Mesendoderm (in vitro differentiated cells): ENCODE results near the gene PHACTR1.

ENCODE experiments used
- DNase-seq: peaks from one replicate; pipeline ENCODE4 v3.0.0; 2013
- H2AK5ac ChIP-seq: 2 replicates; pipeline ENCODE4 v1.6.1; 2013; ENCODE audit warnings: low read length, inconsistent platforms
- H2BK120ac ChIP-seq: 2 replicates; pipeline ENCODE4 v1.6.1; 2013; ENCODE audit warnings: low read depth, mild to moderate bottlenecking, low read length, moderate library complexity, mixed read lengths
- H2BK15ac ChIP-seq: replicated peaks from 2 replicates; pipeline ENCODE4 v1.6.1; 2013; ENCODE audit warnings: low read depth, mild to moderate bottlenecking, moderate library complexity
- H2BK5ac ChIP-seq: 2 replicates; pipeline ENCODE4 v1.6.1; 2013; ENCODE audit warnings: low read length, inconsistent platforms
- H3K18ac ChIP-seq: 2 replicates; pipeline ENCODE4 v1.6.1; 2013; ENCODE audit warnings: mild to moderate bottlenecking, low read length, mixed read lengths
- H3K23ac ChIP-seq: one replicate; pipeline ENCODE4 v1.6.1; 2013; ENCODE audit warnings: low read length
- H3K27ac ChIP-seq: 2 replicates; pipeline ENCODE4 v1.5.1; 2013; ENCODE audit warnings: low read depth, mild to moderate bottlenecking, inconsistent platforms, low read length, moderate library complexity
- H3K27me3 ChIP-seq: 2 replicates; pipeline ENCODE4 v1.6.1; 2013; ENCODE audit warnings: low read length, control low read depth, mild to moderate bottlenecking, inconsistent platforms; ENCODE audit not compliant: insufficient read depth, poor library complexity
- H3K36me3 ChIP-seq: 2 replicates; pipeline ENCODE4 v1.6.1; 2013; ENCODE audit warnings: low read length, inconsistent platforms; ENCODE audit not compliant: control insufficient read depth, insufficient read depth
- H3K4ac ChIP-seq: one replicate; pipeline ENCODE4 v1.6.1; 2013; ENCODE audit warnings: low read depth, mild to moderate bottlenecking, low read length, moderate library complexity
- H3K4me1 ChIP-seq: 2 replicates; pipeline ENCODE4 v1.6.1; 2013; ENCODE audit warnings: low read depth, low read length, inconsistent platforms; ENCODE audit not compliant: control insufficient read depth
- H3K4me2 ChIP-seq: 2 replicates; pipeline ENCODE4 v1.6.1; 2013; ENCODE audit warnings: low read length
- H3K4me3 ChIP-seq: 2 replicates; pipeline ENCODE4 v1.5.1; 2013; ENCODE audit warnings: mild to moderate bottlenecking, low read length
- H3K56ac ChIP-seq: one replicate; pipeline ENCODE4 v1.6.1; 2013; ENCODE audit warnings: low read length
- H3K79me1 ChIP-seq: 2 replicates; pipeline ENCODE4 v1.6.1; 2013; ENCODE audit warnings: low read length, inconsistent platforms
- H3K79me2 ChIP-seq: 2 replicates; pipeline ENCODE4 v1.6.1; 2013; ENCODE audit warnings: mild to moderate bottlenecking, low read length; ENCODE audit not compliant: control insufficient read depth, insufficient read depth
- H3K9ac ChIP-seq: 2 replicates; pipeline ENCODE4 v1.6.1; 2013; ENCODE audit warnings: low read length, inconsistent platforms
- H4K5ac ChIP-seq: one replicate; pipeline ENCODE4 v1.6.1; 2013; ENCODE audit warnings: low read length
- H4K8ac ChIP-seq: one replicate; pipeline ENCODE4 v1.6.1; 2013; ENCODE audit warnings: low read depth, mild to moderate bottlenecking, control low read depth, low read length, moderate library complexity
- WGBS: extraction: QIAGEN DNeasy Blood & Tissue Kit; methylation state at CpG from one replicate; pipeline ENCODE4 v1.1.7; 2013; ENCODE audit warnings: low lambda C conversion rate, missing lambda C conversion rate; ENCODE audit not compliant: insufficient coverage; ENCODE audit errors: extremely low coverage; 5-methylcytosine and 5-hydroxymethylcytosine counted together

Gene PHACTR1

DNA sequence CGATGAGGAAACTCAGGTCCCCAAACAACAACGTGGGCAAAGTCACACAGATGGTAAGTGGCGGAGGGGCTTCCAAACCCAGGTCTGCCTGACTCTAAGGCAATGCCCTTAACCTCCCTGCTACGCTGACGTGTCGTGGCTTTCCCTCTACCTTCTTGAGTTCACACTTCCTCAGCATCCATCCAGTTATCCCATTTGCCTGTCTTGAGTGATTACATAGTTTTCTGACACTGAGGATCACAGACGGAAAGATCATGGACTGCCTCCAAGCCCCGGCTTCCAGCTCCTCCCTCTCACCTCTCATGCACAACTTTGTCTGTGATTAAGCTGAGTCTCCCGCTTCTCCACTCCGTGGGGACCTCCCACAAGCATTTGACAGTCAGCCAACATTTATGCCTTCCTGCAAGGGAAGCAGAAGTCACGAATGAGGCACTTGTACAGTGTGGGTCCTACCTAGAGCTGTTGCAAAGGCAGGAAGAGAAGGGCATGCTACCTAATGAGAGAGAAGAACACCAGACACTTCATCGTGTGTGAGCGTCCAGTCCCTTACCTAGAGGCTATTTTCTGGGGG lies 578.0 kb downstream of the PHACTR1 start:
- no peak overlapping the region for H3K4me3 ChIP-seq
- no peak overlapping the region for H3K23ac ChIP-seq
- no peak overlapping the region for H4K8ac ChIP-seq
- H3K79me1 ChIP-seq, result no peaks in the 10 kb centered on the region
- H3K9ac ChIP-seq, result no peak overlapping the region
- H2BK15ac ChIP-seq, result no peak overlapping the region
- H3K4me1 ChIP-seq, result no peaks in the 10 kb centered on the region
- no peak overlapping the region for H3K18ac ChIP-seq
- H3K27ac ChIP-seq, result no peak overlapping the region
- no peak overlapping the region for H2BK5ac ChIP-seq
- no peak overlapping the region for H2AK5ac ChIP-seq
- H3K4me2 ChIP-seq, result no peak overlapping the region
- H2BK120ac ChIP-seq, result no peak overlapping the region
- H3K4ac ChIP-seq, result no peak overlapping the region
- H3K56ac ChIP-seq, result no peak overlapping the region
- H4K5ac ChIP-seq, result no peak overlapping the region
- H3K36me3 ChIP-seq, result peaks cover 21% of the 10 kb centered on the region
- WGBS, result no CpG with 5 or more reads among the region's 13 CpGs
- H3K27me3 ChIP-seq, result no peaks in the 10 kb centered on the region
- no peak for DNase-seq
- H3K79me2 ChIP-seq, result no peaks in the 10 kb centered on the region

GRCh38 chr6:13295576-13295975 lies 579.0 kb downstream of the PHACTR1 start:
- Histone ChIP-seq H3K4ac (no peak overlapping the region), H3K27me3 (no peaks in the 10 kb centered on the region), H3K36me3 (peaks cover 19% of the 10 kb centered on the region), H3K79me2 (no peaks in the 10 kb centered on the region), H2BK120ac (no peak overlapping the region), H2BK15ac (no peak overlapping the region), H2BK5ac (no peak overlapping the region), H3K4me1 (no peaks in the 10 kb centered on the region), H3K56ac (no peak overlapping the region), H3K27ac (no peak overlapping the region), H3K23ac (no peak overlapping the region), H3K4me3 (no peak overlapping the region), H3K9ac (no peak overlapping the region), H4K8ac (no peak overlapping the region), H4K5ac (no peak overlapping the region), H2AK5ac (no peak overlapping the region), H3K79me1 (no peaks in the 10 kb centered on the region), H3K18ac (no peak overlapping the region), H3K4me2 (no peak overlapping the region)
- no CpG with 5 or more reads among the region's 11 CpGs for WGBS
- no peak for DNase-seq

DNA sequence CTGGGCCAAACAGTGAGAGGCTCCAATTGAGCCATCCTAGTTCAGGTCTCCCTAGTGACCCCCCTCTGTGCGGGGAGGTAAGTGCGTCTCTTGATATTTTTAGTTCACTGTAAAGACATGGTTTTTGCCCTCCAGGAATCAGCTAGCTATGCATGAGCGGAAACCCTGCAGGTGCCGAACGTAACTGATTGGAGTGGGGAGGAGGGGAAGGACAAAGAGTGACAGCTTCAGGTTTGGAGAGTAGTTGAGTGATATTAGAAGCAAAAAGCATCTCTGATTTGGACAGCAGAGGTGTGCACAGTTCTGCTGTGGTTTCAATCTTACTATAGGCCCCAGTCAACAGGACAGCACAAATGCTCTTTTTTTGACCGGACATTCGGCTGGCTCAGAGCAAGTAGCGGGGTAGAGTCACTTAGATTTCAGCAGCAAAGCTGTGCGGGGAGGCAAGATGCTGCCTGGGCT lies 580.0 kb downstream of the PHACTR1 start:
- no peak overlapping the region for H2BK5ac ChIP-seq
- no peak overlapping the region for H3K4me2 ChIP-seq
- H4K5ac ChIP-seq, result no peak overlapping the region
- no peak overlapping the region for H3K27ac ChIP-seq
- H3K4ac ChIP-seq, result no peak overlapping the region
- no peaks in the 10 kb centered on the region for H3K79me2 ChIP-seq
- no peak overlapping the region for H4K8ac ChIP-seq
- no peak overlapping the region for H3K23ac ChIP-seq
- no peaks in the 10 kb centered on the region for H3K27me3 ChIP-seq
- H2BK120ac ChIP-seq, result no peak overlapping the region
- H3K4me1 ChIP-seq, result no peaks in the 10 kb centered on the region
- no peak overlapping the region for H3K18ac ChIP-seq
- no peak overlapping the region for H3K56ac ChIP-seq
- WGBS, result no CpG with 5 or more reads among the region's 9 CpGs
- H3K9ac ChIP-seq, result no peak overlapping the region
- no peak overlapping the region for H3K4me3 ChIP-seq
- H3K79me1 ChIP-seq, result no peaks in the 10 kb centered on the region
- DNase-seq, result no peak
- no peak overlapping the region for H2AK5ac ChIP-seq
- peaks cover 18% of the 10 kb centered on the region for H3K36me3 ChIP-seq
- no peak overlapping the region for H2BK15ac ChIP-seq

- Histone ChIP-seq H3K56ac (no peak overlapping the region), H3K79me1 (no peaks in the 10 kb centered on the region), H3K9ac (no peak overlapping the region), H4K8ac (no peak overlapping the region), H3K23ac (no peak overlapping the region), H3K4me1 (no peaks in the 10 kb centered on the region), H2BK15ac (no peak overlapping the region), H3K79me2 (no peaks in the 10 kb centered on the region), H3K4me2 (no peak overlapping the region), H2BK120ac (no peak overlapping the region), H3K36me3 (peaks cover 16% of the 10 kb centered on the region), H4K5ac (no peak overlapping the region), H3K4ac (no peak overlapping the region), H3K27me3 (no peaks in the 10 kb centered on the region), H3K4me3 (no peak overlapping the region), H2BK5ac (no peak overlapping the region), H2AK5ac (no peak overlapping the region), H3K18ac (no peak overlapping the region), H3K27ac (no peak overlapping the region)
- no peak for DNase-seq
- WGBS, result no CpG with 5 or more reads among the region's 5 CpGs
Observed at GRCh38 chr6:13297391-13297790, 580.8 kb downstream of the PHACTR1 start.

DNA sequence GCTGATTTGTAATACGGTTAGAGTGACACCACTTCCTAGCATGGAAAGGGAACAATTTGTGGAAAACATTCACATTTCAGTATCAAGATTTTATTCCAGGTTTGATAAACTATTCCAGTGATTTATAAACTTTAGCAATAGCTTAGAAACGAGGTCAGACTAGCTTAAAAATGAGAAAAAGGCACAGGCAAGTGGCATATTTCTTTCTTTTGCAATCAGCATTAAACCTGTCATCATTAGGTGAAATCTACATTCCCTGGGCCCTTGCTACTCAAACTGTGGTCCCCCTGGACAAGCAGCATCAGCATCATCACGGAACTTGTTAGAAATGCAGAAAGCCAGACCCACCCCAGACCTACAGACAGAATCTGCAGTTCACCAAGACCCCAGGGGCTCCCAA lies 581.9 kb downstream of the PHACTR1 start:
- peaks cover 10% of the 10 kb centered on the region for H3K36me3 ChIP-seq

DNA sequence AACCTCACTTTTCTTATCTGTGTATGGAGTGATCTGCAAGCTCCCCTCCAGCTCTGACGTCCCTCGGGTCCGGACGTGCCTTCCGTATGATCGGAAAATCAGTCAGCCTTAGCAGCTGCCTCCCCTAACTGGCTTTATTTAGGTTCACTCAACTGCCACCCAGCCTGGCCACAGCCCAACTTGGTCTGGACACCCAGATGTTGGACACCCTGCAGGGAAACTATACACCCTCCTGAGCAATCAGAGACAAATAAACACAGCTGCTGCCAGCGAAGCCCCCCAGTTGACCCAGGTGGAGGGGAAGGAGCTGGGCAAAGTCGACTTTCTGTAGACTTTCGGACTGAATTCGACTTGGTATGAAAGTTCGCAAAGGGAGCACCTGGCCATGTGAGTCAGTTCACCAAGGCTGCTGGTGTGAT lies 582.8 kb downstream of the PHACTR1 start:
- Histone ChIP-seq H3K56ac (no peak overlapping the region), H2BK15ac (no peak overlapping the region), H2BK120ac (no peak overlapping the region), H2BK5ac (no peak overlapping the region), H4K5ac (no peak overlapping the region), H3K9ac (no peak overlapping the region), H3K4me2 (no peak overlapping the region), H3K18ac (no peak overlapping the region), H3K79me1 (no peaks in the 10 kb centered on the region), H3K23ac (no peak overlapping the region), H4K8ac (no peak overlapping the region), H3K27ac (no peak overlapping the region), H3K4me3 (no peak overlapping the region), H3K4ac (no peak overlapping the region), H2AK5ac (no peak overlapping the region), H3K36me3 (peaks cover 8% of the 10 kb centered on the region), H3K79me2 (no peaks in the 10 kb centered on the region), H3K27me3 (no peaks in the 10 kb centered on the region), H3K4me1 (no peaks in the 10 kb centered on the region)
- DNase-seq, result no peak
- WGBS, result no CpG with 5 or more reads among the region's 11 CpGs

More for the DNA sequence above, 581.9 kb downstream of the PHACTR1 start:
- H3K56ac ChIP-seq, result no peak overlapping the region
- H2AK5ac ChIP-seq, result no peak overlapping the region
- no peaks in the 10 kb centered on the region for H3K79me1 ChIP-seq
- H3K4me3 ChIP-seq, result no peak overlapping the region
- H3K4ac ChIP-seq, result no peak overlapping the region
- H3K27me3 ChIP-seq, result no peaks in the 10 kb centered on the region
- no peak overlapping the region for H2BK120ac ChIP-seq
- no peak overlapping the region for H2BK5ac ChIP-seq
- H3K23ac ChIP-seq, result no peak overlapping the region
- no peak for DNase-seq
- H3K79me2 ChIP-seq, result no peaks in the 10 kb centered on the region
- no peak overlapping the region for H3K9ac ChIP-seq
- H3K18ac ChIP-seq, result no peak overlapping the region
- H4K8ac ChIP-seq, result no peak overlapping the region
- H3K4me2 ChIP-seq, result no peak overlapping the region
- WGBS, result no CpG with 5 or more reads among the region's 3 CpGs
- no peak overlapping the region for H4K5ac ChIP-seq
- no peaks in the 10 kb centered on the region for H3K4me1 ChIP-seq
- H2BK15ac ChIP-seq, result no peak overlapping the region
- no peak overlapping the region for H3K27ac ChIP-seq
